EH (cell line): ENCODE results near the gene LSM10.

Source experiments
- DNase-seq: peaks from one replicate; pipeline ENCODE4 v3.0.0-alpha.2; 2015; ENCODE audit warnings: low read depth

Gene LSM10

GRCh38 chr1:36351227-36351977 lies 46.3 kb downstream of the LSM10 start:
- DNase-seq = peak; percentile 96

- DNase-seq = peak; percentile 95
Measured at GRCh38 chr1:36350659-36351226, 47.0 kb downstream of the LSM10 start.

- DNase-seq = peak; percentile 61
Measured at GRCh38 chr1:36349839-36350238, 47.9 kb downstream of the LSM10 start.

GRCh38 chr1:36349241-36349671 lies 48.5 kb downstream of the LSM10 start:
- DNase-seq = peak; percentile 58

DNA sequence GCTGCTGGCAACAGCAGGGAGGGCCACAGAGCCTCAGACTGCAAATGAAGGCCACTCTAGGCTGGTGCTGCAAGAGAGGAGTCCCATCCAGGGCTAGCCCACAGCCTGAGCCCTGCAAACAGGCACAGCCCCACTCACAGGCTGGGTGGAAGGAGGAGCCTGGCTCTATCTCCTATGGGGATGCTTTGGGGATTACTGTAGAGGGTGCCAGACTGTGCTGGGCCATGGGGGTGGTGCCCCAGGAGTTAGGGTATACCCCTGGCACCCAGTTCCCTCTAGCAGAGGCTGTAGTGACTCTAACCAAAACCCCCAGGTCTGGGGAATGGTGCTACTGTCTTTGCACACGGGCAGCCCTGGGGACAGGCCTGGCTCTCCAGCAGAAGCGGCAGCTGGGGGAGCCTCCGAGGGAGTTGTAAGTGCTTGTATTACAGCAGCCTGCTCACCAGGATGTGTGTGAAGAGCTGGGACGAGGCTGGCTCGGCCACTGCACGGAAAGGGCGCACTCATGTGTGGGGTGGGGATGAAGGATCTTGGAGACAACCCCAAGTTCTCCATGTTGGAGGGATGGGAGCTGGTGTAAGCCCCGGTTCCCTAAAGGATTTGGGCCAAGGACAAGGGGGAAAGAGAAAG lies 50.9 kb downstream of the LSM10 start:
- DNase-seq = no peak

- no peak for DNase-seq
Measured at GRCh38 chr1:36345353-36345752, 52.4 kb downstream of the LSM10 start.

DNA sequence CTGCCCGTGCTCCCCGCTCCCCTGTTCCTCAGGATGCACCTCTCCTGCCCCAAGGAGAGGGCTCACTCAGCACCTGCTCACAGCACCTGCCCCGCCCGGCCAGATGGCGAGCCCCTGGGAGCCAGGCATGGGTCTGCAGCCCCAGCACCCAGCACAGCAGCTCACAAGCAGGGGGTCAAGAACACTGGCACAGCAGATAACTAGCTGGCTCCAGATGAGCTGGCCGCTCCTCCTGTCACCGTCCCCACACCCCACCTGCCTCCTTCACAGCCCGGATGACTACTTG lies 53.4 kb downstream of the LSM10 start:
- no peak for DNase-seq

- no peak for DNase-seq
Measured at GRCh38 chr1:36343651-36344394, 53.9 kb downstream of the LSM10 start.
